Ectodermal cell (in vitro differentiated cells): Measurements from ENCODE around the gene RNF148. TPM values are rescaled to one million over a fixed set of nuclear protein-coding genes. Genes with fewer than 3 reads are reported as not detected.

Experiments used
- H3K27ac ChIP-seq: 2 replicates; pipeline ENCODE4 v1.7.0; 2013; ENCODE audit warnings: mild to moderate bottlenecking, low read depth, low read length; ENCODE audit not compliant: insufficient read depth, poor library complexity, severe bottlenecking
- H3K27me3 ChIP-seq: 2 replicates; pipeline ENCODE4 v1.7.0; 2013; ENCODE audit warnings: mild to moderate bottlenecking, low read length; ENCODE audit not compliant: insufficient read depth, control insufficient read depth, poor library complexity, severe bottlenecking
- H3K36me3 ChIP-seq: one replicate; pipeline ENCODE4 v1.7.0; 2013; ENCODE audit warnings: low read length; ENCODE audit not compliant: control insufficient read depth, insufficient read depth
- H3K4me1 ChIP-seq: one replicate; pipeline ENCODE4 v1.7.0; 2013; ENCODE audit warnings: low read length; ENCODE audit not compliant: control insufficient read depth, insufficient read depth
- H3K4me3 ChIP-seq: 2 replicates; pipeline ENCODE4 v1.7.0; 2013; ENCODE audit warnings: low read depth, low read length, control low read depth; ENCODE audit not compliant: insufficient read depth
- H3K9me3 ChIP-seq: 2 replicates; pipeline ENCODE4 v1.7.0; 2013; ENCODE audit warnings: mild to moderate bottlenecking, low read length, moderate library complexity; ENCODE audit not compliant: control insufficient read depth
- WGBS, 2 experiments: methylation state at CpG; one replicate each; pipeline ENCODE4 v1.1.7; 2013; ENCODE audit warnings: missing lambda C conversion rate in 2 of 2; 5-methylcytosine and 5-hydroxymethylcytosine counted together
- polyA plus RNA-seq, 4 experiments: library from polyadenylated mRNA; stranded (reverse); fragments of 50-300 nt; gene quantifications; one replicate each; pipeline ENCODE4 v1.2.3, GENCODE V29; 2013

The RNF148 gene, protein sequence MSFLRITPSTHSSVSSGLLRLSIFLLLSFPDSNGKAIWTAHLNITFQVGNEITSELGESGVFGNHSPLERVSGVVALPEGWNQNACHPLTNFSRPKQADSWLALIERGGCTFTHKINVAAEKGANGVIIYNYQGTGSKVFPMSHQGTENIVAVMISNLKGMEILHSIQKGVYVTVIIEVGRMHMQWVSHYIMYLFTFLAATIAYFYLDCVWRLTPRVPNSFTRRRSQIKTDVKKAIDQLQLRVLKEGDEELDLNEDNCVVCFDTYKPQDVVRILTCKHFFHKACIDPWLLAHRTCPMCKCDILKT
- not detected for polyA plus RNA-seq (2013, experiment 1 of 4)
- polyA plus RNA-seq (2013, experiment 2 of 4), result not detected
- polyA plus RNA-seq (2013, experiment 3 of 4), result not detected
- not detected for polyA plus RNA-seq (2013, experiment 4 of 4)

DNA sequence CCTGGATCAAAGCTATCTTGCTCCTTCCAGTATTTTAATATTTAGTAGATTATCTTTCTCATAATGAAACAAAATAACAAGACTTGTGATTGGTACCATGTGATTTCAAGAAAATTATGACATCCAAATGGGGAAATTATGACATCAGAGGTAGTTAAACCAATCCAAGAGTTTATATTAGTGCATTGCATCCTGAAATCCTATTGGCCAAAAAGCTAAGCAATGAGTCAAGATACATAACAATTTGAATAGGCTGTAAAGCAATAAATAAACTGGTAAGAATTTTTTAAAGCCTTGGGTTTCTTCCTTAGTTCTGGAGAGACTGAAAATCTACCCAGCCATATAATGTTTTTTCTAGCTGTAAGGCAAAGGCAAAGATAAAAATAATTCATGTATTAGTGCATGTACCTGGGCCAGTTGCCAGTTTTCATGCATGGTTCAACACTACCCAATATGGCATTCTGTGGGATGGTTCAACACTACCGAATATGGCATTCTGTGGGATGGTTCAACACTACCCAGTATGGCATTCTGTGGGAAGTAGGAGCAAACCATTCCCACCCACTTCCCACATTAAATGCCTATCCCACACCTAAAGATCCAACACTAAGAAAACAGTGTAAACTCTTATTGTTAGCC, at the start of gene RNF148:
Gene RNF148, minus strand, starts transcription at position 51 of the 639 bp plus-strand sequence. CDS start 172 bp downstream, outside the sequence.
- H3K27ac ChIP-seq, result no peak within 1 kb of the TSS
- no peaks in the 10 kb centered on the region for H3K9me3 ChIP-seq
- no peaks in the 10 kb centered on the region for H3K4me1 ChIP-seq
- WGBS, 2 experiments, result 100% methylated on average over 1 of the region's 1 CpG
- no peaks in the 10 kb centered on the region for H3K27me3 ChIP-seq
- H3K36me3 ChIP-seq, result no peaks in the 10 kb centered on the region
- H3K4me3 ChIP-seq, result no peak within 1 kb of the TSS

- H3K9me3 ChIP-seq, result no peaks in the 10 kb centered on the region
Observed at GRCh38 chr7:122750389-122750788, 47.7 kb upstream of the RNF148 start.

GRCh38 chr7:122748195-122748594, 45.5 kb upstream of the RNF148 start:
- Histone ChIP-seq H3K36me3 (no peaks in the 10 kb centered on the region), H3K27ac (no peak overlapping the region), H3K27me3 (no peaks in the 10 kb centered on the region), H3K4me1 (peaks cover 9% of the 10 kb centered on the region), H3K4me3 (no peak overlapping the region), H3K9me3 (no peaks in the 10 kb centered on the region)
- 92 to 97% methylated on average over 2 of the region's 2 CpGs for WGBS, 2 experiments

More at GRCh38 chr7:122750389-122750788, 47.7 kb upstream of the RNF148 start:
- Histone ChIP-seq H3K4me3 (no peak overlapping the region), H3K36me3 (no peaks in the 10 kb centered on the region), H3K27me3 (no peaks in the 10 kb centered on the region), H3K27ac (no peak overlapping the region), H3K4me1 (peaks cover 9% of the 10 kb centered on the region)
- 87 to 93% methylated on average over 1 of the region's 2 CpGs for WGBS, 2 experiments

GRCh38 chr7:122746948-122747347, 44.2 kb upstream of the RNF148 start:
- Histone ChIP-seq H3K36me3 (no peaks in the 10 kb centered on the region), H3K27ac (no peak overlapping the region), H3K27me3 (no peaks in the 10 kb centered on the region), H3K4me3 (no peak overlapping the region), H3K9me3 (no peaks in the 10 kb centered on the region), H3K4me1 (peaks cover 9% of the 10 kb centered on the region)
- WGBS, 2 experiments, result 47 to 53% methylated on average over 1 to 2 of the region's 2 CpGs

GRCh38 chr7:122743211-122743610, 40.5 kb upstream of the RNF148 start:
- no peaks in the 10 kb centered on the region for H3K9me3 ChIP-seq
- H3K27ac ChIP-seq, result no peak overlapping the region
- H3K4me1 ChIP-seq, result no peaks in the 10 kb centered on the region
- H3K4me3 ChIP-seq, result no peak overlapping the region
- no peaks in the 10 kb centered on the region for H3K36me3 ChIP-seq
- no peaks in the 10 kb centered on the region for H3K27me3 ChIP-seq

- no peak overlapping the region for H3K27ac ChIP-seq
- no peaks in the 10 kb centered on the region for H3K9me3 ChIP-seq
- H3K27me3 ChIP-seq, result no peaks in the 10 kb centered on the region
- WGBS, 2 experiments, result 74 to 76% methylated on average over 2 of the region's 2 CpGs
- H3K36me3 ChIP-seq, result no peaks in the 10 kb centered on the region
- H3K4me3 ChIP-seq, result no peak overlapping the region
- no peaks in the 10 kb centered on the region for H3K4me1 ChIP-seq
Observed at GRCh38 chr7:122738947-122739346, 36.2 kb upstream of the RNF148 start.

GRCh38 chr7:122736183-122736582, 33.5 kb upstream of the RNF148 start:
- Histone ChIP-seq H3K4me3 (no peak overlapping the region), H3K9me3 (no peaks in the 10 kb centered on the region), H3K36me3 (no peaks in the 10 kb centered on the region), H3K4me1 (no peaks in the 10 kb centered on the region), H3K27ac (no peak overlapping the region), H3K27me3 (no peaks in the 10 kb centered on the region)
- 80 to 82% methylated on average over 1 of the region's 1 CpG for WGBS, 2 experiments

DNA sequence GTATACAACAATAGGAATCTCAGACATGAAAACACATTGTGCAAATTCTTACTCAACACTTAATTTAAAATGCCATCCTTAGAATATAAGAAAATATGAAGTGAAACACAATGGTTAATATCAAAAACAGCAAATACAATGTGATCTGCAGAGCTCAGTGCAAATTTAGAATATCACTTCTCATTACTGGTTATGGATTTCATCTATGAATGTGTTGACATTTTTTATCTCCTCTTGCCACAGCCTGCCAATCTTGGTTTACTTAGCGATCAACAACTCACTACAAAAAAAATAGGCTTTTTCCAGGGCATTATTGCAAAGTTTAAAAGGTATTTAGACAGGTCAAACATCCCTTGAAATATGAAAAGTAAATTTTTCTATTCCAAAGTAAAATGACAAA, 25.0 kb upstream of the RNF148 start:
- no peak overlapping the region for H3K27ac ChIP-seq
- H3K36me3 ChIP-seq, result no peaks in the 10 kb centered on the region
- H3K9me3 ChIP-seq, result no peaks in the 10 kb centered on the region
- no peak overlapping the region for H3K4me3 ChIP-seq
- 100% methylated on average over 1 of the region's 1 CpG; no CpG with 5 or more reads in 1 of the 2 experiments for WGBS, 2 experiments
- no peaks in the 10 kb centered on the region for H3K4me1 ChIP-seq
- H3K27me3 ChIP-seq, result no peaks in the 10 kb centered on the region

DNA sequence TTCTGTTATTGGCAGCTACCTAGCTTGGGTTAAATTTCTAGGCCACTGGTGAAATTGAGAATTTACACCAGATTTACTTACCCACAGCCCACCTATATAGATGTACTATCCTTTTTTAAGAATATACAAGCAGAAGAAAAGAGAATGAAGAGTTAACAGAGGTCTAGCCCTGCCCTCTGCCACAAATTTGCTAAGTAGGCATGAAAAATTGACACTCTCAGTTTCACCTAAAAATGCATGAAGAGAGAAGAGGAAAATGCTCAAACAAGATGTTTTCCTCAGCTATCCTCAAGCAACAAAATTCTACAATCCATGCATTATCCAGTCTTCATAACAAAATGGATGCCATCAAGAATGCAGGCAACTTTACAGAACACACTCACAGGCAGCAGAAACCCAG, 24.6 kb upstream of the RNF148 start:
- Histone ChIP-seq H3K4me1 (no peaks in the 10 kb centered on the region), H3K27me3 (no peaks in the 10 kb centered on the region), H3K36me3 (no peaks in the 10 kb centered on the region), H3K27ac (no peak overlapping the region), H3K4me3 (no peak overlapping the region), H3K9me3 (no peaks in the 10 kb centered on the region)

GRCh38 chr7:122726881-122727280, 24.2 kb upstream of the RNF148 start:
- WGBS, 2 experiments, result 89 to 92% methylated on average over 2 of the region's 2 CpGs
- Histone ChIP-seq H3K27me3 (no peaks in the 10 kb centered on the region), H3K36me3 (no peaks in the 10 kb centered on the region), H3K4me3 (no peak overlapping the region), H3K27ac (no peak overlapping the region), H3K4me1 (no peaks in the 10 kb centered on the region), H3K9me3 (no peaks in the 10 kb centered on the region)
